IMR-90 (cell line): ENCODE data around the gene TIA1.

ENCODE experiments used
- BHLHE40 ChIP-seq: fragments of 150-350 bp; IDR thresholded peaks from 2 replicates; pipeline ENCODE4 v1.6.1; 2016; ENCODE audit warnings: mild to moderate bottlenecking, low read depth, low read length
- CEBPB ChIP-seq: IDR thresholded peaks from 2 replicates; pipeline ENCODE4 v1.6.1; 2012; ENCODE audit warnings: low read depth, low read length, improper control_type of control experiment
- CTCF ChIP-seq: conservative IDR thresholded peaks from 2 replicates; pipeline ENCODE4 v1.5.1; 2012; ENCODE audit warnings: mild to moderate bottlenecking, low read depth, low read length, improper control_type of control experiment
- ELK1 ChIP-seq: fragments of 150-350 bp; IDR thresholded peaks from 2 replicates; pipeline ENCODE4 v1.6.1; 2016; ENCODE audit warnings: low read depth, mild to moderate bottlenecking, low read length, moderate library complexity, borderline replicate concordance
- MAFK ChIP-seq: IDR thresholded peaks from 2 replicates; pipeline ENCODE4 v1.6.1; 2012; ENCODE audit warnings: low read depth, low read length, improper control_type of control experiment
- MAZ ChIP-seq: IDR thresholded peaks from 2 replicates; pipeline ENCODE4 v1.6.1; 2012; ENCODE audit warnings: low read depth, mild to moderate bottlenecking, low read length, improper control_type of control experiment, moderate library complexity, borderline replicate concordance
- POLR2A ChIP-seq: IDR thresholded peaks from 2 replicates; pipeline ENCODE4 v1.6.1; 2012; ENCODE audit warnings: mild to moderate bottlenecking, low read depth, low read length
- RAD21 ChIP-seq: IDR thresholded peaks from 2 replicates; pipeline ENCODE4 v1.6.1; 2012; ENCODE audit warnings: low read length, improper control_type of control experiment
- RCOR1 ChIP-seq: IDR thresholded peaks from 2 replicates; pipeline ENCODE4 v1.6.1; 2012; ENCODE audit warnings: mild to moderate bottlenecking, low read length, improper control_type of control experiment; ENCODE audit not compliant: insufficient replicate concordance
- RFX5 ChIP-seq: IDR thresholded peaks from 2 replicates; pipeline ENCODE4 v1.8.0; 2012; ENCODE audit warnings: low read depth, mild to moderate bottlenecking, low read length, moderate library complexity
- SMC3 ChIP-seq: fragments of 150-350 bp; IDR thresholded peaks from 2 replicates; pipeline ENCODE4 v1.6.1; 2016; ENCODE audit warnings: low read depth, mild to moderate bottlenecking, antibody characterized with exemption, low read length, moderate library complexity
- USF2 ChIP-seq: fragments of 150-350 bp; IDR thresholded peaks from 2 replicates; pipeline ENCODE4 v1.6.1; 2017; ENCODE audit warnings: mild to moderate bottlenecking, antibody characterized with exemption, low read length, low read depth

GRCh38 chr2:70248181-70248847 lies at the start of gene TIA1:
- no peak for TF ChIP-seq CTCF
- TF ChIP-seq RAD21 = no peak
- no peak for TF ChIP-seq MAZ
- peak; percentile 28; the same call in 1 of the 2 replicates for TF ChIP-seq CEBPB
- TF ChIP-seq POLR2A = peak; percentile 95
- TF ChIP-seq BHLHE40 = no peak
- no peak for TF ChIP-seq USF2
- no peak for TF ChIP-seq RCOR1
- no peak for TF ChIP-seq ELK1
- no peak for TF ChIP-seq RFX5
- no peak for TF ChIP-seq SMC3
- no peak for TF ChIP-seq MAFK
